COR-L47 (cell line): Measurements from ENCODE around the gene BRF1.
A peak's percentile ranks its signal among the peaks of the same experiment; 100 is the strongest.

Experiments
- DNase-seq: peaks from one replicate; lab custom pipeline; 2025; lab: John Stamatoyannopoulos, UW

The BRF1 gene

GRCh38 chr14:105267820-105268548 lies 32.8 kb downstream of the BRF1 start:
- DNase-seq = no peak

- DNase-seq = no peak
These were observed 39.0 kb downstream of the BRF1 start for GRCh38 chr14:105261781-105262180.

GRCh38 chr14:105260959-105261358 lies 39.8 kb downstream of the BRF1 start:
- DNase-seq = no peak

DNA sequence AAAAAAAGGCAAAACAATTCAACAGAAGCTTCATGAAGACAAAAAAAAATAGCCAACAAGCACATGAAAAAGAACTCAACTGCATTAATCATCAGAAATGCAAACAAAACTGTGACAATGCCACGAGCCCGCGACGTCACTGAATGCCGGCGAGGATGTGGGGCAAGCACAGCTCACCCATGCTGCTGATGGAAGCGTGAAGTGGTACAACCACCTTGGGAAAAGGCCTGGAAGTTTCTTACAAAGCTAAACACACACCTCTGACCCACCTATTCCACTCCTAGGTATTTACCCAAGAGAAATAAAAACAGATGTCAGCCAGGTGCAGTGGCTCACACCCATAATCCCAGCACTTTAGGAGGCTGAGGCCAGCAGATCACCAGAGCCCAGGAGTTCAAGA lies 42.0 kb downstream of the BRF1 start:
- no peak for DNase-seq

GRCh38 chr14:105257464-105257863 lies 43.3 kb downstream of the BRF1 start:
- DNase-seq = no peak

DNA sequence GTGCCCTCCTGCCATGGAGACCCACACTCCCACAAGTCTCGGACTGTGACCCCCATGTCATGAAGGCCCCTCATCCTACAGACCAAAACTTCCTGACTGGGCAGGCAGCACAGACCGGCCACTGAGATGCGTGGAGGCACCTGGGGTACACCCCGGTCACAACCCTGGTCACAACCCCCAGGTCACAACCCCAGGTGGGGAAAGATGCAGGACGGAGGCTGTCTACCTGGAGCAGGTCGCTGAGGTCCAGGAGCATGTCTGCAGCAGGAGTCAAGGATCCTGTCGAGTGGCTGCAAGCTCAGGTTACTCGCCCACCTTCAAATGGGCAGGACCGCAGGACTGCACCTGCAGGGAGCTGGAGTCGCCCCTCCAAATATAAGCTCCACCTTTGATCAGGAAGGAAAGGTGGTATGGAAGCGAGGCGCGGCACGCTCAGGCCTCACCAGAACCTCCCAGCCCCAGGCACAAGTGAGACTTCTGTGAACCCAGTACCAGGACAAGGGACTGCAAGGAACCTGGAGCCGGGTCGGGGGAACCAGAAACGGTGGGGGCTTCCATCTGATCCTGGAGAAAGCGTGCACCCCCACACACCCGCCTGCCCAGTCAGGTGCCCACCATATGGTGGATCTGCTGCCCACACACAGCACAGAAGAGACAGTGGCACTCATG lies 44.4 kb downstream of the BRF1 start:
- no peak for DNase-seq

DNA sequence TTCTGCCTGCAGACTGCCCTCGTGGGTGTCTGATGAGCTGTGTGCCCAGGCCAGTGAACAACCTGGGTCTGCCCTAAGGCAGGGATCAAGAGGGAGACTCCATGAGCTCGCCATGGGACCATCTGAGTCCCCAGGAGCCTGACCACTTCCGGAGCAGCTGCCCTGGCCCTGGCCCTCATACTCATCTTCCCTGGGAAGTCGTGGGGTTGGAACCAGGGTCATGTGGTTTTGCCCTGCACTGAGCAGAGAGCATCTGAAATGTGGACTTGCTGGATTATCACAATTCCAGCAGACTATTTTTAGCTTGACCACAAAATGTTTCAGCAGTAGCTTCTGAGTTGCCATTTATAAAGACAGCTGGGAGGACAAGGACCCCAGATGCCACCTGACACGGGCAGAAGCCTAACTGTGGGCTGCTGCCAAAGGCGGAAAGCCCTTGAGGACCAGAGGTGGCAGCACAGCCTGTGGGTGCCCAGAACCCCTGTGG lies 45.7 kb downstream of the BRF1 start:
- DNase-seq = no peak

GRCh38 chr14:105253329-105253682 lies 47.5 kb downstream of the BRF1 start:
- DNase-seq = no peak

- DNase-seq = no peak
These were observed 48.1 kb downstream of the BRF1 start for GRCh38 chr14:105252552-105253328.

DNA sequence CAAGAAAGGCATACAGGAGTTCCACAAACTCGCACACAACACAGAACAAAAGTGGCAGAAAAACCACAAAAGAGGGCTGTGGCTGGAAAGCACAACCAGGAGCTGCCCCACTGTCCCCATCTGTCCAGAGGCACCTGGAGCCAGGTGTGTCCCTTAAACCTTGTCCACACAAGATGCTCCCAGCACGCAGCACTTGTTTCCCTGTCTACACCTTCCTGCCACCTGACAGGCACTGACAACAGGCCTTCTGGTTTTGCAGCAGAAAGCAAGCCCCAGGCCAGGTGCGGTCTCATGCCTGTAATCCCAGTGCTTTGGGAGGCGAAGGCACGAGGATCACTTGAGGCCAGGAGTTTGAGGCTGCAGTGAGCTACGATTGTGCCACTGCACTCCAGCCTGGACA lies 48.9 kb downstream of the BRF1 start:
- no peak for DNase-seq

DNA sequence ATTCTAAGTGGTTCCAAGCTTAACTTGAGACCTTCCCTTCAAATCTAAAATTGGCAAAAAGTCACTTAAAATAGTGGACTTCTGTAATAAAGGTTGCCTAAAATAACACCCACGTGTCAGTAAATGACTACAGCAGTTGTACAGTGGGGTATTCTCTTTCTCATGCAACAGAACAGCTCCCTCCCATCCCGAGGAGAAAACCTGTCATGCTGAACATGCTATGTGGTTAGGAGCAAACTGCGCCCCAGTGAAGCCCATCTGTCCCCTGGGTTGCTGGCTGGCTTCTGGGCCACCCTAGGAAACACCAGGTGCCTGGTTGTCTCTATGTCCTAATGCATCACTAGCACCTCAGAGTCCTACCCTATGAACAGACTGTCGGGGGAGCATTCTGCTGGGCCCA lies 49.8 kb downstream of the BRF1 start:
- no peak for DNase-seq

- no peak for DNase-seq
These were observed 50.8 kb downstream of the BRF1 start for GRCh38 chr14:105250008-105250366.

- DNase-seq = no peak
These were observed 51.4 kb downstream of the BRF1 start for GRCh38 chr14:105249182-105250007.

DNA sequence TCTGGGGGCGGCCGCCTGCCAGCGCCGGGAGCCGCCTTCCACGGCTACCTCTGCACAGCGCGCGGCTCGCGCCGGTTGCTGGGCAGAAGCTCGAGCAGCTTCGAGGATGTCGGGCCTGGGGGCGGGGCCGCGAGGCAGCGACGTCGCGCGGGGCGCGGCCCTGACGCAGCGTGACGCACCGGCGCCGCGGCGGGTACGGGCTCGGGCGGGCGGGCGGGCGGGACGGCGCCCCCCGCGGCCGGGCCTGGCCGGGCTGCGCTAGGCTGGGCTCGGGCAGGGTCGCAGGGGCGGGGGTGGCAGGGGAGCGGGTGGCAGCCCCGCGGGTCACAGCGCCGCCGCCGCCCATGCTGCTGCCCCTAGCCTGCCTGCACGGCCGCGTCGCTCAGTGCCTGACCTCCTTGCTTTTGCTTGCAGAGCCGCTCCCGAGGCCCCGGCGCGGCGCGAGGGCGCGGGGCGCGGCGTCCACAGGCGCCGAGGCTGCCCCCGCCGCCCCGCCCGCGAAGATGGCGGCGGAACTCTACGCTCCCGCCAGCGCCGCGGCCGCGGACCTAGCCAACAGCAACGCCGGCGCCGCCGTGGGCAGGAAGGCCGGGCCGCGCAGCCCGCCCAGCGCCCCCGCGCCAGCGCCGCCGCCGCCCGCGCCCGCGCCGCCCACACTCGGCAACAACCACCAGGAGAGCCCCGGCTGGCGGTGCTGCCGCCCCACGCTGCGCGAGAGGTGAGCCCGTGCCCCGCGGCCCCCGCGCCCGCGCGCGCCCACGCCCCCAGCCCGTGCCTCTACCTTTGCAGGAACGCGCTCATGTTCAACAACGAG lies 52.2 kb downstream of the BRF1 start, which contains the start of gene BTBD6:
Gene BTBD6, plus strand, starts transcription at position 166 of the 814 bp plus-strand sequence. Its CDS starts 179 bp downstream, at position 345.
- DNase-seq = peak; percentile 96

DNA sequence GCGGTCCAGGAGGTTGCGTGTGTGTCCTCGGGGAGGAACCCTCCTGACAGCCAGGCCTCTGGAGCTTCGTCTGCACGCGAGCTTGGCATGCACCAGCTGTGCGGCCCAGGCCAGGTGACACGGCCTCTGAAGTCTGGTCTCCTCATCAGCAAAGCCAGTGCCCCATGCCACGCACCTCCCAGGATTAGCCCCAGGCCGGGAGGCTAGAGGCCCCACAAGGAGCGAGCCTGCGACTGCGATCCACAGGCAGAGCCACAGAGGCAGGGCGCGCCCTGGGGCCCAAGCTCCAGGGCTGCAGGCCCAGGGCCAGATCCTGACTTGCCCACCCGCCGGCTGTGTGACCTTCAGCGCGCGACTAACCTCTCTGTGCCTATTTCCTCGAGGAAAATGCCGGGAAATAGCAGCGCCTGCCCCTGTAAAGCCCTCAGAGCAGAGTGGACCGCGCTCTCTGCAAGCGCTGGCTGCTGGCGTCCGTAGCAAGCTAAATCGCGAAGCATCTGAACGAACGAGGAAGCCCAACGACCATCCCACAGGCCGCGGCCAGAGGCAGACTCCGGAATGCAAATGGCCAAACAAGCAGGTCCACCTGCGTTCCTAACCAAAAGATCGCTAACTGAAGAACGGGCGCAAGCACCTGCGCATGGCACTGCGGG lies 53.0 kb downstream of the BRF1 start:
- no peak for DNase-seq

- no peak for DNase-seq
These were observed 53.8 kb downstream of the BRF1 start for GRCh38 chr14:105247026-105247425.

DNA sequence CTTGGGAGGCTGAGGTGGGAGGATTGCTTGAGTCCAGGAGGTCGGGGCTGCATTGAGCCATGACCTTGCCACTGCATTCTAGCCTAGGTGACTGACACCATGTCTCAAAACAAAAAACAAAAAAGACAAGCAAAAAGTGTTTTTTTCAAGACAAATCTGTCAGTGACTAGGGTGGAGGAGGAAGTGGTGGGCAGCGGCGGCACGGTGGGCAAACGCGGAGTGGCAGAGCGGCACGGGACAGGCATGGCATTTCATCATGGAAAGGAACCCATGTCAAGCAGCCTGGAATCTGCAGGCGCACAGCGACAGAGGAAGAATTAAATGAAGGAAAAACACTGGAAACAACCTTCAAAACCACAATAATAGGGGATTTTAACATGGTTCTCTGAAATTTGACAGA lies 56.5 kb downstream of the BRF1 start:
- DNase-seq = no peak

DNA sequence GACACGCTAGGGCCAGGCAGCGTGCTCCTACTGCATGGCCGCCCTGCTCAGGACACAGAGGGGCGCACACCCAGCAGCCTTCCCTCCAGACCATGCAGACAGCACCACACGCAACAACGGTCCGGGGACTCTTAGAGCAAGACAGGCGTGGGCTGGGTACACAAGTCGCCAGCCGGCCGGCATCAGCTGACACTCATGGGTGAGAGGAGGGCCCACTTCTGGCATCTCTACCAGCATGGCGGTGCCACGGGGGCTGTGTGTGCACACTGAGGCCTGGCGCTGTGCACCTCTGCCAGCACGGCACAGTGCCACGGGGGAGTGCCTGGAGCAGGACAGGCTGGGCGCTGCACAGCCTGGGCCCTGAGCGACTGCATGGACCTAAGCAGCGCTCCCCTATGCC lies 59.2 kb downstream of the BRF1 start:
- DNase-seq = no peak

GRCh38 chr14:105240811-105241576 lies 59.8 kb downstream of the BRF1 start:
- no peak for DNase-seq
